Measurements from ENCODE around the gene RAPGEF4.
"Not testable (repeated sequence)": the region's sequence is repeated elsewhere in the genome, so short reads cannot be mapped to it uniquely, and the experiment has no call there.

The RAPGEF4 gene

DNA sequence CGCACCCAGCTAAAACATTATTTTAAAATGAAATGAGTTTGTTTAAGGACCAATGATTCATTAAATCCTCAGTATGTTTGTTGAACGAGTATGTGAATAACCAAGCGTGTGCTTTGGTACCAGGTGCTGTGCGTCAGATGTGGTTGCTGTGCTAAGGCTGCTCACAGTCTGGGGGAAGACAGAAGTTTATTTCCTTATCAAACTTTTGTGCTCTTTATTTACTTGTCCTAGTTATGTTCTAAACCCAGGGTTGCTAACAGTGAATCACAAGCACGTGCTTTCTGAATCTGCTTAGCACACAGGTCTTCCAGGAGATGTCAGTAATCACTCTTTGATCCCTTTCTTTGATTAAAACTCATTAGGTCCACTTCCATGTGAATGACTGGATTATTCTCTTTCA is 37.0 kb downstream of the RAPGEF4 start:
- Mint-ChIP-seq H3K9me3 (no peaks in the 10 kb centered on the region), H3K4me3 (no peak overlapping the region), H3K27me3 (ENCODE audit: low read depth) (peaks cover 15% of the 10 kb centered on the region), H3K4me1 (ENCODE audit: low read depth) (no peaks in the 10 kb centered on the region), H3K27ac (no peak overlapping the region), H3K36me3 (ENCODE audit: low read depth) (no peaks in the 10 kb centered on the region)
- no peak for DNase-seq (ENCODE audit: low spot score)

DNA sequence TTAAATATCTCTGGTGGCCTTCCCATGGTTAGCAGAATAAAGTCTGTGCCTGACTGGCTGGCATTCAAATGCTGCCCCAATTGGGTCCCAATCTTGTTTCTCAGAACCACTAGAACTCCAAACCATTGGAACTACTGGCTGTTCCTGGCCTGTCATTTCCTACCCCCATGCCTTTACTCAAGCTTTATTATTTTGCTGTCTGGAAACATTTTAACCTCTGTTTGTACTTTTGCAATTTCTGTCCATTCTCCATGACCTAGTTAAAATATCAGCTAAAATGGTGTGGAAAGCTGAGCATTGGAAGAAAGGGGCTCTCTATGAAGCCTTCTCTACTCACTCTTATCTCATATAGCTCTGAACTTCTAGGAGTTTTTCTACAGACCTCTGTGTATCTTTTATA is 38.7 kb downstream of the RAPGEF4 start:
- Mint-ChIP-seq H3K9me3 (no peaks in the 10 kb centered on the region), H3K27ac (no peak overlapping the region), H3K4me3 (no peak overlapping the region), H3K4me1 (ENCODE audit: low read depth) (no peaks in the 10 kb centered on the region), H3K27me3 (ENCODE audit: low read depth) (peaks cover 18% of the 10 kb centered on the region), H3K36me3 (ENCODE audit: low read depth) (no peaks in the 10 kb centered on the region)
- DNase-seq (ENCODE audit: low spot score) = no peak

DNA sequence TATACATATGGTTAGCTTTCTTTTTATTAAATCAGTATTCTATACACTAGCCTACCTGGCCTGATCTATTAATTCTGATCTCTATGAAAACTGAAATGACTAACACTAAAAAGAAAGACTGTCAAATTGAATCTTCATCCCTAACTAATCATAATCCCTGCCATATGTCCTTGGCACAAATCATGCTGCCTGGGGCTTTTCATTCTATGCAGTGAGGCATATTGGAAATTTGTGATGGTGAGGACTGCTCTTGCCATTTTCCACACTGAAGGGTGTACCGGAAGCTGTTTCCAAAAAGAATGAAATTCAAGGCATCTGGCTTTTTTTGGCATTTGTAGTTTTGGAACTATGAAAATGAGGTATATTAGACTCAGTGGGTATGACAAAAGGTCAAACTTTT is 39.7 kb downstream of the RAPGEF4 start:
- Mint-ChIP-seq H3K4me3 (no peak overlapping the region), H3K9me3 (no peaks in the 10 kb centered on the region), H3K4me1 (ENCODE audit: low read depth) (no peaks in the 10 kb centered on the region), H3K27ac (no peak overlapping the region), H3K27me3 (ENCODE audit: low read depth) (peaks cover 22% of the 10 kb centered on the region), H3K36me3 (ENCODE audit: low read depth) (no peaks in the 10 kb centered on the region)
- DNase-seq (ENCODE audit: low spot score) = no peak

DNA sequence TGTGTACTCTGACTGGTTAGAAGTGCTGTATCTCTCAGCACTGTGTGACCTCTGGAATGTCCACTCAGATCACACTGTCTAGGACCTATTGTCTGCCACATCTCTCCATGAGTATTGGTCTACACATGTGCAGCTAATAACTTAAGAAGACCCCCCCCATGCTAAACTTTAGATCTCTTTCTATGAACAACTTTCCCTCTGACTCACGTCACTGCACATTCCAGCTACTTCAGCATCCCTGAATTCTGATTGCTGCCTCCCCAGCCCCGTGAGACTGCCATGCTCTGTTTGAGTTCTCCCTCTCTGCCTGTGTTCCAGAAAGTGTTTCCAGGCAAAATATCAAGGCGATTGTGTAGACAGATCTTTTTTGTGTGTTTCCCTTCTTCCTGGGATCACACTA is 41.8 kb downstream of the RAPGEF4 start:
- Mint-ChIP-seq H3K4me3 (no peak overlapping the region), H3K4me1 (ENCODE audit: low read depth) (no peaks in the 10 kb centered on the region), H3K36me3 (ENCODE audit: low read depth) (no peaks in the 10 kb centered on the region), H3K9me3 (no peaks in the 10 kb centered on the region), H3K27me3 (ENCODE audit: low read depth) (peaks cover 24% of the 10 kb centered on the region), H3K27ac (no peak overlapping the region)
- DNase-seq (ENCODE audit: low spot score) = no peak

DNA sequence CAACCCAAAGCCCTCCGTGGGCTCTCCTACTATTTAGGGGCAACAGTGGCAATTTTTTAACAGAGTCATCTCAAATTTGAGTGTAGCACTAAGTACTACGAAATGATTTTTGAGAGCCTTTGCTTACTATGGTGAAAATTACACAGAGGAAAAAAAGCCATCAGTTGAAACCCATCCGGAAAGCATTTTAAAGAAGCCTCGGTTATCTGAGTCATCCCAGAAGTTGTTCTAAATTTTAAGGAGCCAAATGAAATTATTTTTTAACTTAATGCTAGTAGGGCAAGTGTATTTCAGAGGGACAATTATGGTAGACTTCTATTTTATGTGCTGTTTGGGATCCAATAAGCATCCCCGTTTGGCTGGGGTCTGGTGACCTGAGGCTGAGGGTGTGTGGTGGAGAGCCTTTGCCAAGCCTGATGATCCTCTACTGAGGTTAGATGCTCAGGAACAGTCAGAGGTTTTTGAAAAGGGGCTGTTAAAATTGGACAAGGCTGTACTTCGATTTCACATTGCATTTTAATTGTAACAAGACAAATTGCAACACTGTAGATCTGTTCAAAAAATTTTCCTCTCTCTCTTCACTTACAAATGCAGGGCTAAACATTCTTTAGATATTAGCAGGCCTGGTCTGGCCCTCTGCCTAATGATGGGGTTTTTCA is 47.0 kb downstream of the RAPGEF4 start:
- no peaks in the 10 kb centered on the region for H3K9me3 Mint-ChIP-seq
- DNase-seq (ENCODE audit: low spot score) = no peak
- no peak overlapping the region for H3K4me3 Mint-ChIP-seq
- H3K36me3 Mint-ChIP-seq (ENCODE audit: low read depth) = no peaks in the 10 kb centered on the region
- no peak overlapping the region for H3K27ac Mint-ChIP-seq
- H3K4me1 Mint-ChIP-seq (ENCODE audit: low read depth) = no peaks in the 10 kb centered on the region
- peaks cover 21% of the 10 kb centered on the region for H3K27me3 Mint-ChIP-seq (ENCODE audit: low read depth)

DNA sequence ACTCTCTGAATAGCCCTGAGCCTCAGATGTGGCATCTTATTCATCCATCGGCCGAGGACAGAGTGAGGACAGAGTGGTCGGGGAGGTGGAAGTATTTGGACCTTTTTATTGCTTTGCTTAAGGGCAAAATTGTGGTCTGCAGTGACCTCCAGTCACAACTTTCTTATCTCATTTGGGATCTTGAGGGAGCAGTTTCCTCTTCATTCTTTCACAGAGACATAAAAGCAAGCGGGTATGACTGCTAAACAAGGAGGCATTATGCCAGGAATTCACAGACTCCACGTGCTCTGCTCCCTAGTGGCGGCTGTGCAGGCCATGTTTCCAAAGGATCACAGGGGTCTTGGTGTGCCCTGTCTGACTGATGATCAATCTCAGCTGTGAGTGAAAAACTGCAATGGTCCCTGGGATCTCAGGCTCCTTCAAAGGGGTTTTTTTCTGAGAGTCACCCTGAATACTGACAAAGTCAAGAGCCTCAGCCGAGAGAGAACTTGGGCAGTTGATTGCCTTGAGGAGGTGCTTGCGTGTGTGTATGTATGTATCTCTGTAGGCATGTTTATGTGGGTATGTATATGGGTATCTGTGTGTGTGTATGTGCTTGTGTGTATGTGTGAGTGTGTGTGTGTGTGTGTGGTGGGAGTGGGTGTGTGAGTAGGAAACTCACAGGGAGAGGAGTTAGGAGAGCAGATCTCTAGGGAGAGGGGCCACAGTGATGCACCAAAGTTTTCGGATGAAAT is 47.7 kb downstream of the RAPGEF4 start:
- H3K4me1 Mint-ChIP-seq (ENCODE audit: low read depth) = no peaks in the 10 kb centered on the region
- no peaks in the 10 kb centered on the region for H3K9me3 Mint-ChIP-seq
- no peak overlapping the region for H3K27ac Mint-ChIP-seq
- no peak overlapping the region for H3K4me3 Mint-ChIP-seq
- H3K36me3 Mint-ChIP-seq (ENCODE audit: low read depth) = no peaks in the 10 kb centered on the region
- H3K27me3 Mint-ChIP-seq (ENCODE audit: low read depth) = peaks cover 21% of the 10 kb centered on the region
- DNase-seq (ENCODE audit: low spot score) = no peak

DNA sequence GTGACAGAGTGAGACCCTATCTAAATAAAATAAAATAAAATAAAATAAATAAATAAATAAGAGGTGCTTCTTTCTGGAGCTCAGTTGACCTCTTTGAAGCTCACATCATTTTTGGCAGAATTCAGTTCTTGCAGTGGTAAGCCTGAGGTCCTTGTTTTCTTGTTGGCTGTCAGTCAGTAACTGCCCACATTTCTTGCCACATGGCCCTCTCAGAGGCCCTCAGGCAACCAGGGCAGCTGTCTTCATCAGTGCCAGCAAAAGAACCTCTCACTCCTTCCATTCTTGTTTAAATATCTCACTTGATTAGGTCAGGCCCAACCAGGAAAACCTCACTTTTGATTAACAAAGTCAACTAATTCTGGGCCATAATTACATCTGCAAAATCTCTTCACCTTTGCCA is 53.2 kb downstream of the RAPGEF4 start:
- H3K27ac Mint-ChIP-seq = no peak overlapping the region
- no peak for DNase-seq (ENCODE audit: low spot score)
- H3K4me1 Mint-ChIP-seq (ENCODE audit: low read depth) = no peaks in the 10 kb centered on the region
- H3K27me3 Mint-ChIP-seq (ENCODE audit: low read depth) = peaks cover 6% of the 10 kb centered on the region
- no peak overlapping the region for H3K4me3 Mint-ChIP-seq
- H3K36me3 Mint-ChIP-seq (ENCODE audit: low read depth) = no peaks in the 10 kb centered on the region
- H3K9me3 Mint-ChIP-seq = no peaks in the 10 kb centered on the region

DNA sequence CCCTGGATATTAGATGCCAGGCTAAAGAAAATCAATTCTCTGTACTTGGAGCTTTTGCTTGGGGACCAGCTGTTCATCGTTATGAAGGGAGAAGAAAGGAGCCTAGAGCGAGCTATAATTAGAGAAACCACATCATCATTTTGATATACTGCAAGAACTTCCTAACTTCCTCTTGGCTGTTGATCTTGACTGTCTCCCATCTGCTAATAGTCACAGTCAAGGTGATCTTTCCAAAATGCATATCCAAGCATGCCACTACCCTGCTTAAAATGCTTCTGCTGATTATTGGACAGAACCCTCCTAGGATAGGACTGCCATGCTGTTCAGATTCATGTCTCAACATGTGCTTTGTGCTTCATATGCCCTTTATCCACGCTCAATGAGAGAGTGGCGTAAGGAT is 54.8 kb downstream of the RAPGEF4 start:
- Mint-ChIP-seq H3K27me3 (ENCODE audit: low read depth) (peaks cover 6% of the 10 kb centered on the region), H3K36me3 (ENCODE audit: low read depth) (no peaks in the 10 kb centered on the region)

DNA sequence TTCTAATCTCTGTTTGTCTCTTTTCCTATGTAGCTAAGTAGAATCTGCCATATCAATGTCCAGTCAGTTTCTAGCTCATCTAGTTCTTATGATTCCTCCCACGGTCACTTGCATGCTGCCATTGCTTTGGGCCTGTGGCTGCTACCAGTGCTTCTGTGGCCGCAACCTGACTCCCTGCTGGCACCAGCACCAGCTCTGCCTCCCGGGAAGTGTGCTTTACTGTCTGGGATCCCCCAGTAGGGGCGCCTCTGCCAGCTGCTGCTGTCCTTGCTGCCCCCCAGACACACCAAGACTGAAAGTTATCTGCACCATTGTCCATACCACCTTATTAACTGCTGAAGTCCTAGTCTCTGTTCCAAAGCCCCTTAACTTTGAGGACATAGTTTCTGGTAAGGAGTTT is 56.3 kb downstream of the RAPGEF4 start:
- no peak for DNase-seq (ENCODE audit: low spot score)
- Mint-ChIP-seq H3K27me3 (ENCODE audit: low read depth) (no peaks in the 10 kb centered on the region), H3K4me3 (no peak overlapping the region), H3K9me3 (no peaks in the 10 kb centered on the region), H3K36me3 (ENCODE audit: low read depth) (no peaks in the 10 kb centered on the region), H3K4me1 (ENCODE audit: low read depth) (no peaks in the 10 kb centered on the region), H3K27ac (no peak overlapping the region)

More for the DNA sequence above, 54.8 kb downstream of the RAPGEF4 start:
- Mint-ChIP-seq H3K4me3 (no peak overlapping the region), H3K4me1 (ENCODE audit: low read depth) (no peaks in the 10 kb centered on the region), H3K9me3 (no peaks in the 10 kb centered on the region), H3K27ac (no peak overlapping the region)
- DNase-seq (ENCODE audit: low spot score) = no peak

DNA sequence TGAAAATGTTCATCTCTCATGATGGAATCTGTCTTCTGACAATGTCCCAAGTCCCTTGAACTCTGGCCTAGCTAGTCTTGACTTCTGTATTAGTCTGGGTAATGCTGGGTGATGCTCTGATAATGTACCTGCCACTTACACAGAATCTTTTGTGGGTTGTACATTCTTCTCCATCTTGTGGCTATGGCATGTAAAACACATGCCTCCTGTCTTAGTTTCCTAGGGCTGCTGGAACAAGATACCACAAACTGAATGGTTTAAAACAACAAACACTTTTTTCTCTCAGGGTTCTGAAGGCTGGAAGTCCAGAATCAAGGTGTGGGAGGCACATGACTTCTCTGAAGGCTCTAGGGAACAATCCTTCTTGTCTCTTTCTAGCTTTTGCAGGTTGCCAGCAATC is 57.1 kb downstream of the RAPGEF4 start:
- H3K4me3 Mint-ChIP-seq = no peak overlapping the region
- H3K9me3 Mint-ChIP-seq = no peaks in the 10 kb centered on the region
- no peak overlapping the region for H3K27ac Mint-ChIP-seq
- no peak for DNase-seq (ENCODE audit: low spot score)
- H3K36me3 Mint-ChIP-seq (ENCODE audit: low read depth) = no peaks in the 10 kb centered on the region
- no peaks in the 10 kb centered on the region for H3K4me1 Mint-ChIP-seq (ENCODE audit: low read depth)
- no peaks in the 10 kb centered on the region for H3K27me3 Mint-ChIP-seq (ENCODE audit: low read depth)

DNA sequence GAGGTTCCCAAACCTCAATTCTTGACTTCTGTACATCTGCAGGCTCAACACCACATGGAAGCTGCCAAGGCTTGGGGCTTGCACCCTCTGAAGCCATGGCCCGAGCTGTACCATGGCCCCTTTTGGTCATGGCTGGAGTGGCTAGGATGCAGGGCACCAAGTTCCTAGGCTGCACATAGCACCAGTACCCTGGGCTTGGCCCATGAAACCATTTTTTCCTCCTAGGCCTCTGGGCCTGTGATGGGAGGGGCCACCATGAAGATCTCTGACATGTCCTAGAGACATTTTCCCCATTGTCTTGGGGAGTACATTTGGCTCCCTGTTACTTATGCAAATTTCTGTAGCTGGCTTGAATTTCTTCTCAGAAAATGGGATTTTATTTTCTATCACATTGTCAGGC is 67.7 kb downstream of the RAPGEF4 start:
- not testable (repeated sequence) for H3K36me3 Mint-ChIP-seq (ENCODE audit: low read depth); H3K4me1 Mint-ChIP-seq (ENCODE audit: low read depth); DNase-seq (ENCODE audit: low spot score); H3K4me3 Mint-ChIP-seq; H3K27ac Mint-ChIP-seq; H3K27me3 Mint-ChIP-seq (ENCODE audit: low read depth)
- H3K9me3 Mint-ChIP-seq = peaks cover 19% of the 10 kb centered on the region

DNA sequence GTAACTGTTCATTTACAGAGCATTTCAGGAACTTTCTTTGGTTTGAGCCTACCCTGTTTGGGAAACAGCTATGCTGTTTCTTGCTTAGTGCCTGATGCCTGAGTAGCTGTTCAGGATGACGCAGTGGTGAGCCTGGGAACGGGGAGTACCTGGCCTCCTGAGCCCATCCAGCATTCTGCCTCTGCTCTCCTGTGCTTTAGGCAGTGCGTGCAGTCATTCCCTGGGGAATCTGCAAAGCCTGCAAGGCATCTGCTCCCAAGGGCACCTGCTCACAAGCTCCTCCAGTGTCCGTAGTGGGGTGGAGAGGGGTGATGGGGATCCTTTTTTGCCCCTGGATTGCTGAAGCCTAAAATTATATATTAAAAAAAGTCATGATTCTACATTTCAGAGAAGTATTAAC is 68.8 kb downstream of the RAPGEF4 start:
- peaks cover 19% of the 10 kb centered on the region for H3K9me3 Mint-ChIP-seq
- H3K27me3 Mint-ChIP-seq (ENCODE audit: low read depth) = peaks cover 2% of the 10 kb centered on the region
- no peaks in the 10 kb centered on the region for H3K4me1 Mint-ChIP-seq (ENCODE audit: low read depth)
- no peak overlapping the region for H3K4me3 Mint-ChIP-seq
- peaks cover 2% of the 10 kb centered on the region for H3K36me3 Mint-ChIP-seq (ENCODE audit: low read depth)
- no peak for DNase-seq (ENCODE audit: low spot score)
- H3K27ac Mint-ChIP-seq = no peak overlapping the region

DNA sequence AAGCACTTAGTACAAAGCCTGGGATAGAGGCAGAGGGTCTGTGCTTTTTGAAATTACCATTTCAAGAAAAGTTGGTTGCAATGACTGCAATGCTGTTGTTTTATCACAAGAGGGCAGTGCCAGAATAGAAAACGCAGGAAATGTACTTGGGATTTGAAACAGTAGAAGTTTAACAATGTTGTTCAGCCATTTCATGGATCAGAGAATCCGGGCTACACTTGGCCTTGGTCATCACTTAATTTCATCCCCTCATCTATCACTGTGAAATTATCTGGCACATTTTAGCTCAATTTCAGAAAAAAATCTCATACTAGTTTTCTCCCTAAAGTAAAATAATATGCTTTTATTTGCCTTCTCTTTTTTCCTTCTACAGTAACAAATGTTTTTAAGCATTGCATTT is 70.8 kb downstream of the RAPGEF4 start:
- peaks cover 19% of the 10 kb centered on the region for H3K9me3 Mint-ChIP-seq

DNA sequence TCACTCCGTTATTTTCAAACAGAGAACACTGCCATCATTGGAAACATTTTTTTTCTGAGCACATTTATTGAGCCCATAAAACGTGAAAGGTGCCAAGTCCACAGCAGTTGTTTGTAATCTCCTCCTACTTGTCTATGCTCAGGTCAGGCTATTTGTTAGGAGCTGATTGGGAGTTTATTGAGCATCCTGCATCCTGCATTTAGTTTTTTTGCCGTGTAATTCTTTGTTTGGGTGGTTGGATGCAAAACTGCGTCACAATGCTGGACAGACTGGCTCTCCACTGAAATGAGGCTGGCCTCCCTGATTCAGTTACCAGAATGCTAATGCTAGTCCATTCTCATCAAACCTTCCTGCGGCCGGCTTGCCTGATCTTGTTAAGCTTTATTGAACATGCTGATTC is 71.4 kb downstream of the RAPGEF4 start:
- no peak overlapping the region for H3K4me3 Mint-ChIP-seq
- no peak for DNase-seq (ENCODE audit: low spot score)
- H3K4me1 Mint-ChIP-seq (ENCODE audit: low read depth) = no peaks in the 10 kb centered on the region
- no peak overlapping the region for H3K27ac Mint-ChIP-seq
- H3K27me3 Mint-ChIP-seq (ENCODE audit: low read depth) = peaks cover 9% of the 10 kb centered on the region
- peaks cover 16% of the 10 kb centered on the region for H3K9me3 Mint-ChIP-seq
- no peaks in the 10 kb centered on the region for H3K36me3 Mint-ChIP-seq (ENCODE audit: low read depth)

More for the DNA sequence above, 70.8 kb downstream of the RAPGEF4 start:
- peaks cover 5% of the 10 kb centered on the region for H3K27me3 Mint-ChIP-seq (ENCODE audit: low read depth)
- no peaks in the 10 kb centered on the region for H3K4me1 Mint-ChIP-seq (ENCODE audit: low read depth)
- no peak for DNase-seq (ENCODE audit: low spot score)
- H3K4me3 Mint-ChIP-seq = no peak overlapping the region
- no peak overlapping the region for H3K27ac Mint-ChIP-seq
- peaks cover 2% of the 10 kb centered on the region for H3K36me3 Mint-ChIP-seq (ENCODE audit: low read depth)

DNA sequence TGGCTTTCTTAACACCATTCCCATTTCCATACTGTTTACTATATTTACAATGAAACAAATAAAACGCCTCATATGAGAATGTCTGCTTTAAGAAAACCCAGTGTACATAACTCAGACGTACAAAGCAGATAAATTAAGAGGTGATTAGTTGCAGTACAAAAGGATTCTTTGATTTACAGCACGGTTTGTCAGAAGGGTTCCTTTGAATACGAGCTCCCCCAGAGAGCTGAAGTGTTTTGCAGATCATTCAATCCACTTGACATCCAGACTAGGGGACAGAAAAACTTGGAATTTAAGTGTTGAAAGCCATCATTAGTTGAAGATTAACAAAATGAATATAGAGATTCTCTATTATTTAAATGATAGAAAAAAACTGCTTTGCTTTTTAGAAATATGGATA is 72.5 kb downstream of the RAPGEF4 start:
- H3K36me3 Mint-ChIP-seq (ENCODE audit: low read depth) = no peaks in the 10 kb centered on the region
- H3K4me1 Mint-ChIP-seq (ENCODE audit: low read depth) = no peaks in the 10 kb centered on the region
- H3K27ac Mint-ChIP-seq = no peak overlapping the region
- DNase-seq (ENCODE audit: low spot score) = no peak
- H3K4me3 Mint-ChIP-seq = no peak overlapping the region
- H3K9me3 Mint-ChIP-seq = peaks cover 4% of the 10 kb centered on the region
- peaks cover 12% of the 10 kb centered on the region for H3K27me3 Mint-ChIP-seq (ENCODE audit: low read depth)

Data from T-helper 2 cell treated with Interferon-gamma antibody and Interleukin-4, amounts not matched to agents 5 μg/mL and 100 μg/mL, for 36 hours (primary cell).